GM19023 (cell line): Measurements from ENCODE around the gene PHIP.
"Not testable (repeated sequence)": the region's sequence is repeated elsewhere in the genome, so short reads cannot be mapped to it uniquely, and the experiment has no call there.

Experiments
- ATAC-seq: cut with Tn5 transposase; IDR thresholded peaks from one replicate; pipeline ENCODE4 v1.9.1; 2021; ENCODE audit warnings: mild to moderate bottlenecking, moderate library complexity; ENCODE audit not compliant: unreplicated experiment

Gene PHIP

GRCh38 chr6:78936515-78936914, 141.5 kb downstream of the PHIP start:
- no peak for ATAC-seq

- ATAC-seq = no peak
Observed at GRCh38 chr6:78935553-78935952, 142.5 kb downstream of the PHIP start.

GRCh38 chr6:78925317-78925716, 152.7 kb downstream of the PHIP start:
- ATAC-seq = no peak

- not testable (repeated sequence) for ATAC-seq
Observed at GRCh38 chr6:78921168-78921567, 156.9 kb downstream of the PHIP start.

GRCh38 chr6:78917788-78918187, 160.3 kb downstream of the PHIP start:
- ATAC-seq = no peak

- no peak for ATAC-seq
Observed at GRCh38 chr6:78916411-78916810, 161.6 kb downstream of the PHIP start.

GRCh38 chr6:78911218-78911940, 166.7 kb downstream of the PHIP start:
- no peak for ATAC-seq

GRCh38 chr6:78910591-78911171, 167.4 kb downstream of the PHIP start:
- no peak for ATAC-seq

- ATAC-seq = no peak
Observed at GRCh38 chr6:78910010-78910409, 168.0 kb downstream of the PHIP start.

- no peak for ATAC-seq
Observed at GRCh38 chr6:78909391-78909790, 168.7 kb downstream of the PHIP start.

- ATAC-seq = no peak
Observed at GRCh38 chr6:78908621-78909020, 169.4 kb downstream of the PHIP start.

- ATAC-seq = no peak
Observed at GRCh38 chr6:78896227-78896626, 181.8 kb downstream of the PHIP start.

- ATAC-seq = not testable (repeated sequence)
Observed at GRCh38 chr6:78889901-78890300, 188.2 kb downstream of the PHIP start.
